Osteoblast (primary cell): ENCODE data around the gene ARMH4. TPM values are rescaled to one million over a fixed set of nuclear protein-coding genes. Genes with fewer than 3 reads are reported as not detected.

Experiments used
- DNase-seq: peaks from one replicate; pipeline ENCODE4 v3.0.0; 2011; ENCODE audit warnings: low spot score, mixed read lengths; ENCODE audit not compliant: insufficient read length; ENCODE audit errors: missing footprints
- H2AFZ ChIP-seq: 2 replicates; pipeline ENCODE4 v1.6.0; 2011; ENCODE audit warnings: mild to moderate bottlenecking, low read length
- H3K27ac ChIP-seq: 2 replicates; pipeline ENCODE4 v1.5.1; 2011; ENCODE audit warnings: mild to moderate bottlenecking, low read depth, low read length, moderate library complexity
- H3K27me3 ChIP-seq: 2 replicates; pipeline ENCODE4 v1.6.0; 2012; ENCODE audit warnings: mild to moderate bottlenecking, control low read depth, inconsistent platforms, low read length, moderate library complexity; ENCODE audit not compliant: insufficient read depth
- H3K36me3 ChIP-seq: 2 replicates; pipeline ENCODE4 v1.5.1; 2011; ENCODE audit warnings: mild to moderate bottlenecking, low read length, control low read depth, moderate library complexity; ENCODE audit not compliant: insufficient read depth
- H3K4me1 ChIP-seq: 2 replicates; pipeline ENCODE4 v1.5.1; 2011; ENCODE audit warnings: mild to moderate bottlenecking, low read length, control low read depth, moderate library complexity; ENCODE audit not compliant: insufficient read depth
- H3K4me2 ChIP-seq: 2 replicates; pipeline ENCODE4 v1.6.0; 2011; ENCODE audit warnings: mild to moderate bottlenecking, low read length; ENCODE audit not compliant: insufficient read depth
- H3K4me3 ChIP-seq: fragments of 200-600 bp; sonication (generic); 3 replicates; pipeline ENCODE4 v1.5.1; 2012; ENCODE audit warnings: mild to moderate bottlenecking, low read length, inconsistent platforms; ENCODE audit not compliant: insufficient read depth
- H3K79me2 ChIP-seq: 2 replicates; pipeline ENCODE4 v1.6.0; 2012; ENCODE audit warnings: mild to moderate bottlenecking, low read length, control low read depth, inconsistent platforms; ENCODE audit not compliant: insufficient read depth
- H3K9me3 ChIP-seq: 2 replicates; pipeline ENCODE4 v1.5.1; 2011; ENCODE audit warnings: low read depth, low read length, control low read depth
- H4K20me1 ChIP-seq: 2 replicates; pipeline ENCODE4 v1.6.0; 2012; ENCODE audit warnings: mild to moderate bottlenecking, low read length, control low read depth; ENCODE audit not compliant: insufficient read depth
- CTCF ChIP-seq: IDR thresholded peaks from 2 replicates; pipeline ENCODE4 v1.5.1; 2011; ENCODE audit warnings: mild to moderate bottlenecking, low read depth, low read length, moderate library complexity; ENCODE audit errors: extremely low read depth
- total RNA-seq: library from RNA; depleted of rRNA; stranded (reverse); fragments of >200 nt; gene quantifications from 2 replicates; pipeline ENCODE4 v1.2.3, GENCODE V29; 2012

The ARMH4 gene
- total RNA-seq, 1 donor = 10.9 TPM

DNA sequence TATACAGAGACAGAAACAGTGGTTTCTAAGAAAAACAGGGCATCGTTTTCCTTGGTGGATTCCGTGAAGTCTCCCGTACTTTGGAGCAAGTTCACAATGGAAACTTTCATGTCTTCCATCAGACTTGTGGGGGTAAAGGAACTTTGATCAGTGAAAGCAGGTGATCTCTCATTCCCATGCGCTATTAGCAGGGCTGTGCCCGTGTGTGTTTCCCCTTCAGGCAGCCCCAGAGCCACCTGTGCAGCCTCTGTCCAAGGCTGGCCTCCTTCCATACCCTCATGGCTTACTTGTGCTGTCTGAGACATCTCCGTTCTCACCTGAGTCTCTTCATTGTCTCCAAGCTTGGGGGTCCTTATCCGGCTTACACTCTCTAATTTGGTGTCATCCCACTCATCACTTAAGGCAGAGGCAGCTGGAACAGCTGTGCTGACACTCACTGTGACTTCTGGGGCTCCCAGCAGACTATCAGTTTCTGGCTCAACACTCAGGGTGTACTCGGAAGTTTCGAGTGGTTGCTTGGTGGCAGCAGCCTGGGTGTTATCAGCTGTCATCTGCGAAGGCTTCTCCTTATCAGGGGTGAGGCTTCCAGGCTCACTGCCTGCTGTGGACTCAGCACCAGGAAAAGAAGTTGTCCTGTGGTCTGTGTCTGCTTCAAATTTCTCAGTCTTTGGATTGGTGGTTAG is 13.8 kb downstream of the ARMH4 start:
- H3K27ac ChIP-seq = no peak overlapping the region
- peak; percentile 36 for DNase-seq
- no peaks in the 10 kb centered on the region for H3K4me1 ChIP-seq
- H3K9me3 ChIP-seq = no peaks in the 10 kb centered on the region
- TF ChIP-seq CTCF = no peak
- no peaks in the 10 kb centered on the region for H3K79me2 ChIP-seq
- H3K4me2 ChIP-seq = no peak overlapping the region
- no peaks in the 10 kb centered on the region for H3K36me3 ChIP-seq
- no peaks in the 10 kb centered on the region for H4K20me1 ChIP-seq
- H2AFZ ChIP-seq = no peak overlapping the region
- H3K27me3 ChIP-seq = no peaks in the 10 kb centered on the region
- no peak overlapping the region for H3K4me3 ChIP-seq

GRCh38 chr14:58133739-58134138 is 18.3 kb downstream of the ARMH4 start:
- Histone ChIP-seq H3K27ac (no peak overlapping the region), H3K4me3 (no peak overlapping the region), H4K20me1 (no peaks in the 10 kb centered on the region), H2AFZ (no peak overlapping the region), H3K79me2 (no peaks in the 10 kb centered on the region), H3K36me3 (no peaks in the 10 kb centered on the region), H3K4me2 (no peak overlapping the region), H3K4me1 (peaks cover 6% of the 10 kb centered on the region), H3K9me3 (no peaks in the 10 kb centered on the region), H3K27me3 (no peaks in the 10 kb centered on the region)
- peak; percentile 69 for DNase-seq
- no peak for TF ChIP-seq CTCF

DNA sequence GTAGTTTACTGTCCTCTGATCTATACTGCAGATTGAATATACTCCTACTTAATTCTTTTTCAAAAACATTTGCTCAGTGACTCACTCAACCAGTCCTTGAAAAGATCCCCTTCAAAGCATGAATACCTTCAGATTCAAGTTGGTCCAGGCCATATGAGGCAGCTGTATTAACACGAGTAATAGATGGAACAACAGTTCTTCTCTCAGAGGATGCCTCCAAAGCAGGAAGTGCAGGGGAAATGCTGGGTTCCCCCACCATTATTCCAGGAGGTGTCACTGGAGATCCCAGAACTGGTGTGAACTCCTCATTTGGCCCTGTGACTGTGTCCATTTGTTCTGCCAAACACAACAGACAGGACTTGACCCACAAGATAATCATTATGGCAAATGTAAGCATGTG is 20.6 kb downstream of the ARMH4 start:
- H3K4me2 ChIP-seq = no peak overlapping the region
- no peaks in the 10 kb centered on the region for H3K36me3 ChIP-seq
- H4K20me1 ChIP-seq = no peaks in the 10 kb centered on the region
- TF ChIP-seq CTCF = no peak
- no peak overlapping the region for H3K27ac ChIP-seq
- no peak for DNase-seq
- no peaks in the 10 kb centered on the region for H3K9me3 ChIP-seq
- H3K4me3 ChIP-seq = no peak overlapping the region
- no peaks in the 10 kb centered on the region for H3K27me3 ChIP-seq
- no peak overlapping the region for H2AFZ ChIP-seq
- H3K79me2 ChIP-seq = no peaks in the 10 kb centered on the region
- H3K4me1 ChIP-seq = peaks cover 6% of the 10 kb centered on the region

DNA sequence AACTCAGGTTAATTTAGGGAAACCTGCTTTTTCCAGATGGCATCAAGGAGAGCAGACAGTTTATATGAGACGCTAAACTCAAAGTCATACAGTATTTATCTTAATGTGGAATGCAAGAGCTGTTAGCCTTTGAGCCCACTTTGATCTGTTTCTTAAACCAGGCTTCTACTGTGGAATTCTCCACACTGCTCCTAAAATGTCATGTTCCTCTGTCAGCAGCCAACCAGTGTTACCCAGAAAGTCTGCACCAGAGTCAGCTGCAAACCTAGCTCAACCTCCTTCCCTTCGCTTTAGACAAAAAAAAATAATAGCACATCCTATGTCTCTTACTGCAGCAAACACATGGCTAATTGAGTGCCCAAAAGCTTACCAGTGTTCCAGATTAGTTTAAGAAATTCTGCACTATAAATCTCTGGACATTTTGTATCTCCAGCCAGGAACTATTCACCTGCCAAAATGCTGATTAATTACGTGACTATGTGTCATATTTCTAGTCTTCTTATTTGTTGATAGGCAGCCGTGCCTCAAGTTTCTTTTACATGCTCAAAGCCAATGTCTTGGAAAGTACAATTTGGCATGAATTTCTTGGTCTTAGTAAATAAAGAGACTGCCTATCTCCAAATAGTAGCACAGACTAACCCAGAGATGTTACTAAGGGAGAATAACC is 21.8 kb downstream of the ARMH4 start:
- H3K4me2 ChIP-seq = no peak overlapping the region
- H3K36me3 ChIP-seq = no peaks in the 10 kb centered on the region
- no peak overlapping the region for H3K27ac ChIP-seq
- peaks cover 6% of the 10 kb centered on the region for H3K4me1 ChIP-seq
- DNase-seq = no peak
- no peak overlapping the region for H3K4me3 ChIP-seq
- TF ChIP-seq CTCF = no peak
- no peaks in the 10 kb centered on the region for H3K79me2 ChIP-seq
- no peaks in the 10 kb centered on the region for H4K20me1 ChIP-seq
- H3K27me3 ChIP-seq = no peaks in the 10 kb centered on the region
- H3K9me3 ChIP-seq = no peaks in the 10 kb centered on the region
- H2AFZ ChIP-seq = no peak overlapping the region
